Neuronal stem cell (in vitro differentiated cells): ENCODE data around the gene MYO15B.
A peak's percentile ranks its signal among the peaks of the same experiment; 100 is the strongest.

Experiments used
- DNase-seq: peaks from one replicate; pipeline ENCODE4 v3.0.0-alpha.2; 2013; ENCODE audit warnings: low spot score
- H2AFZ ChIP-seq: one replicate; pipeline ENCODE4 v1.6.1; 2013; ENCODE audit warnings: mild to moderate bottlenecking, low read length, inconsistent platforms
- H2AK5ac ChIP-seq: 2 replicates; pipeline ENCODE4 v1.6.1; 2013; ENCODE audit warnings: low read depth, mild to moderate bottlenecking, inconsistent platforms, low read length, moderate library complexity, mixed read lengths
- H2BK120ac ChIP-seq: 2 replicates; pipeline ENCODE4 v1.6.1; 2013; ENCODE audit warnings: low read depth, mild to moderate bottlenecking, inconsistent platforms, low read length, moderate library complexity, mixed read lengths
- H2BK12ac ChIP-seq: one replicate; pipeline ENCODE4 v1.6.1; 2013; ENCODE audit warnings: low read length, inconsistent platforms
- H2BK15ac ChIP-seq: 2 replicates; pipeline ENCODE4 v1.6.1; 2013; ENCODE audit warnings: mild to moderate bottlenecking, low read length, inconsistent platforms, mixed read lengths
- H2BK5ac ChIP-seq: one replicate; pipeline ENCODE4 v1.6.1; 2013; ENCODE audit warnings: inconsistent platforms, mild to moderate bottlenecking, low read length, moderate library complexity
- H3K14ac ChIP-seq: one replicate; pipeline ENCODE4 v1.6.1; 2013; ENCODE audit warnings: low read length, inconsistent platforms
- H3K18ac ChIP-seq: 2 replicates; pipeline ENCODE4 v1.6.1; 2013; ENCODE audit warnings: low read length, inconsistent platforms
- H3K23ac ChIP-seq: 2 replicates; pipeline ENCODE4 v1.6.1; 2013; ENCODE audit warnings: low read depth, mild to moderate bottlenecking, mixed read lengths, low read length, inconsistent platforms; ENCODE audit not compliant: poor library complexity
- H3K27ac ChIP-seq: replicated peaks from 3 replicates; pipeline ENCODE4 v1.5.1; 2013; ENCODE audit warnings: low read length, inconsistent platforms
- H3K27me3 ChIP-seq, 3 experiments: 2 replicates each; pipeline ENCODE4 v1.6.1; 2013; ENCODE audit warnings: low read length in 3 of 3, mild to moderate bottlenecking in 2 of 3, inconsistent platforms in 1 of 3, low read depth in 1 of 3, mixed read lengths in 1 of 3, moderate library complexity in 1 of 3; ENCODE audit not compliant: control insufficient read depth in 3 of 3, insufficient read depth in 3 of 3
- H3K36me3 ChIP-seq, 2 donors: replicated peaks in 1 of 2; 2 replicates each; pipeline ENCODE4 v1.6.1; 2013; ENCODE audit warnings: low read length in 2 of 2; ENCODE audit not compliant: control insufficient read depth in 2 of 2, insufficient read depth in 2 of 2
- H3K4ac ChIP-seq: 2 replicates; pipeline ENCODE4 v1.6.1; 2013; ENCODE audit warnings: inconsistent platforms, mild to moderate bottlenecking, low read length, moderate library complexity
- H3K4me1 ChIP-seq, 2 donors: 1 replicate in 1 of 2; 2 replicates in 1 of 2; pipeline ENCODE4 v1.6.1; 2013; ENCODE audit warnings: low read length in 2 of 2, low read depth in 1 of 2; ENCODE audit not compliant: control insufficient read depth in 2 of 2, insufficient read depth in 1 of 2
- H3K4me2 ChIP-seq: one replicate; pipeline ENCODE4 v1.6.1; 2013; ENCODE audit warnings: mild to moderate bottlenecking, low read length, inconsistent platforms; ENCODE audit not compliant: insufficient read depth, poor library complexity, severe bottlenecking
- H3K4me3 ChIP-seq, 2 donors: 2 replicates each; pipeline ENCODE4 v1.5.1; 2013; ENCODE audit warnings: low read length in 2 of 2, mild to moderate bottlenecking in 2 of 2, inconsistent platforms in 1 of 2, moderate library complexity in 1 of 2
- H3K79me1 ChIP-seq: one replicate; pipeline ENCODE4 v1.6.1; 2013; ENCODE audit warnings: low read depth, mild to moderate bottlenecking, inconsistent platforms, low read length, moderate library complexity
- H3K9ac ChIP-seq: one replicate; pipeline ENCODE4 v1.6.1; 2013; ENCODE audit warnings: mild to moderate bottlenecking, low read depth, low read length, inconsistent platforms; ENCODE audit not compliant: poor library complexity
- H3K9me3 ChIP-seq, 2 donors: replicated peaks in 1 of 2; 2 replicates each; pipeline versions ENCODE3 to v1.6.1; 2013; ENCODE audit warnings: low read length in 2 of 2, mild to moderate bottlenecking in 2 of 2, inconsistent platforms in 1 of 2, low read depth in 1 of 2, mixed read lengths in 1 of 2, moderate library complexity in 1 of 2; ENCODE audit not compliant: control insufficient read depth in 2 of 2, insufficient read depth in 1 of 2
- H4K8ac ChIP-seq: one replicate; pipeline ENCODE4 v1.6.1; 2013; ENCODE audit warnings: low read depth, mild to moderate bottlenecking, inconsistent platforms, low read length, moderate library complexity
- H4K91ac ChIP-seq: one replicate; pipeline ENCODE4 v1.6.1; 2013; ENCODE audit warnings: low read length, low read depth, mild to moderate bottlenecking, inconsistent platforms; ENCODE audit not compliant: poor library complexity
- WGBS, 2 donors: extraction: QIAGEN DNeasy Blood & Tissue Kit; methylation state at CpG; one replicate each; pipeline ENCODE4 v1.1.7; 2013; ENCODE audit warnings: missing lambda C conversion rate in 2 of 2, mixed read lengths in 1 of 2; ENCODE audit not compliant: insufficient read length in 2 of 2, insufficient replicate concordance in 1 of 2; ENCODE audit errors: extremely low coverage in 2 of 2; 5-methylcytosine and 5-hydroxymethylcytosine counted together

MYO15B gene

GRCh38 chr17:75626496-75627038, 39.0 kb downstream of the MYO15B start:
- H3K23ac ChIP-seq, result no peak overlapping the region
- H3K4me3 ChIP-seq, result no peak overlapping the region
- H3K27ac ChIP-seq, result no peak overlapping the region
- no peak overlapping the region for H2BK15ac ChIP-seq
- no peaks in the 10 kb centered on the region for H3K27me3 ChIP-seq
- peaks cover 11 to 13% of the 10 kb centered on the region in 2 donors for H3K36me3 ChIP-seq
- H3K4me2 ChIP-seq, result no peak overlapping the region
- no peaks in the 10 kb centered on the region for H3K9me3 ChIP-seq
- peak overlapping the region; percentile 31 for H2BK120ac ChIP-seq
- H3K79me1 ChIP-seq, result no peaks in the 10 kb centered on the region
- no peak overlapping the region for H2BK12ac ChIP-seq
- no peak overlapping the region for H3K4ac ChIP-seq
- H3K9ac ChIP-seq, result peak overlapping the region; percentile 81
- no CpG with 5 or more reads among the region's 11 CpGs for WGBS, 2 donors
- H3K4me1 ChIP-seq, result peaks cover 6 to 7% of the 10 kb centered on the region in 2 donors
- H3K14ac ChIP-seq, result peak overlapping the region; percentile 38
- peak overlapping the region; percentile 46 for H2AK5ac ChIP-seq
- H4K8ac ChIP-seq, result no peak overlapping the region
- no peak overlapping the region for H2AFZ ChIP-seq
- H3K18ac ChIP-seq, result peak overlapping the region; percentile 48
- no peak for DNase-seq
- H2BK5ac ChIP-seq, result peak overlapping the region; percentile 66
- H4K91ac ChIP-seq, result no peak overlapping the region

DNA sequence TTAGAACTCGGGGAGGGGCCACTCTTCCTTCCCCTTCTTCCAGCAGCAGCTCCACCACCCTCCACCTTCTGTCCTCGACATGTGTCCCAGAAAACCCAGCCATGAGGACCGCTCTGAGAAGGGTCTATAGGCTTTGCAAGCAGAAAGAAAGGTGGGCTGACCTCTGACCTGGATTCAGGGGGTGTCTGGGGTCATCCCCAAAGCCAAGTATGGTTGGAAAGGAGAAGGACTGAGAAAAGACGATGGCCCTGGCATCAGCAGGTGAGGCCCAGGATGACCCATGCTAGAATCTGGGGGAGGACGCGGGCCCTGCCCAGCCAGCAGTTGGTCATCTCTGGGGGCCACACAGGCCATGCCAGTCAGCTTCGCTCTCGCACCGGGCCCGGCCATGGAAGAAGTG, 39.5 kb downstream of the MYO15B start:
- no peaks in the 10 kb centered on the region for H3K79me1 ChIP-seq
- H4K91ac ChIP-seq, result no peak overlapping the region
- no peak overlapping the region for H3K23ac ChIP-seq
- no peak for DNase-seq
- peak overlapping the region; percentile 46 for H2AK5ac ChIP-seq
- no peaks in the 10 kb centered on the region for H3K9me3 ChIP-seq
- H3K4me1 ChIP-seq, result peaks cover 3 to 4% of the 10 kb centered on the region in 2 donors
- no CpG with 5 or more reads among the region's 10 CpGs for WGBS, 2 donors
- peaks cover 11 to 16% of the 10 kb centered on the region in 2 donors for H3K36me3 ChIP-seq
- H3K4me2 ChIP-seq, result no peak overlapping the region
- no peak overlapping the region for H3K4me3 ChIP-seq
- H2BK5ac ChIP-seq, result peak overlapping the region; percentile 66
- H2AFZ ChIP-seq, result no peak overlapping the region
- no peak overlapping the region for H3K9ac ChIP-seq
- H3K4ac ChIP-seq, result no peak overlapping the region
- peak overlapping the region; percentile 31 for H2BK120ac ChIP-seq
- H3K27me3 ChIP-seq, result no peaks in the 10 kb centered on the region
- H3K27ac ChIP-seq, result no peak overlapping the region
- H3K18ac ChIP-seq, result no peak overlapping the region
- H3K14ac ChIP-seq, result no peak overlapping the region
- no peak overlapping the region for H2BK12ac ChIP-seq
- H4K8ac ChIP-seq, result no peak overlapping the region
- no peak overlapping the region for H2BK15ac ChIP-seq

- Histone ChIP-seq H2BK15ac (no peak overlapping the region), H3K4me3 (no peak overlapping the region), H3K36me3 (peaks cover 11 to 16% of the 10 kb centered on the region in 2 donors), H3K9ac (no peak overlapping the region), H3K27ac (no peak overlapping the region), H3K4me1 (peaks cover 4 to 7% of the 10 kb centered on the region in 2 donors), H4K8ac (no peak overlapping the region), H2BK5ac (peak overlapping the region; percentile 53), H3K14ac (no peak overlapping the region), H3K9me3 (no peaks in the 10 kb centered on the region), H2BK120ac (no peak overlapping the region), H3K23ac (no peak overlapping the region), H3K18ac (peak overlapping the region; percentile 35), H2AFZ (no peak overlapping the region), H3K4me2 (no peak overlapping the region), H2AK5ac (no peak overlapping the region), H3K27me3 (no peaks in the 10 kb centered on the region), H4K91ac (no peak overlapping the region), H3K79me1 (no peaks in the 10 kb centered on the region), H2BK12ac (no peak overlapping the region), H3K4ac (no peak overlapping the region)
- no peak for DNase-seq
- WGBS, 2 donors, result no CpG with 5 or more reads among the region's 6 CpGs
Observed at GRCh38 chr17:75628425-75628824, 40.8 kb downstream of the MYO15B start.

DNA sequence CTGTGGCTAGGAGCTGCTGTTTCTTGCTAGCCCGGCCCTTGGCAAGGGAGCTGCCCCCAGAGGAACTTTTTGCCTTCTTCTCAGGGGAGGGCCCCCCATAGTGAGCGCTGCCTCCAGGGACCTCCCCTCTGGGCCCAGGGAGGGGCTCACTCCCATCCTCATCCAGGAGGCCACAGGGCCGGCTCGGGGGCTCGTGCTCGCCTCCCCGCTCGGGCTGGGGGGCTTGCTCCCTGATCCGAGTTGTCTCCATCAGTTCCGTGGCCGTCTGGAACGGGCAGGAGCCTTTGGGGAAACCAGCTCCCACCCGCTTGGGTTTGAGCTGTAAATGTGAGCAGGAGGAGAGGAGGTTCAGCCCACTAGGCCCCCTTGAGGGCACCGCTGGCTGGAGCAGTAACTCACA, 41.6 kb downstream of the MYO15B start:
- Histone ChIP-seq H2BK5ac (no peak overlapping the region), H3K27me3 (no peaks in the 10 kb centered on the region), H3K36me3 (peaks cover 11 to 16% of the 10 kb centered on the region in 2 donors), H3K4ac (no peak overlapping the region), H2BK15ac (no peak overlapping the region), H3K79me1 (no peaks in the 10 kb centered on the region), H2BK12ac (no peak overlapping the region), H3K18ac (peak overlapping the region; percentile 28), H3K14ac (no peak overlapping the region), H2AFZ (no peak overlapping the region), H4K91ac (no peak overlapping the region), H2BK120ac (no peak overlapping the region), H3K27ac (no peak overlapping the region), H2AK5ac (no peak overlapping the region), H3K4me2 (no peak overlapping the region), H3K4me1 (peaks cover 11 to 13% of the 10 kb centered on the region in 2 donors), H3K9me3 (no peaks in the 10 kb centered on the region), H3K23ac (no peak overlapping the region), H3K4me3 (no peak overlapping the region), H4K8ac (no peak overlapping the region), H3K9ac (no peak overlapping the region)
- WGBS, 2 donors, result no CpG with 5 or more reads among the region's 14 CpGs
- DNase-seq, result no peak
